ENCODE measurements around the gene SLAMF6. TPM values are rescaled to one million over a fixed set of nuclear protein-coding genes. Genes with fewer than 3 reads are reported as not detected.

SLAMF6 gene
- total and polyA plus RNA-seq, 4 donors: 0.76 to 1.2 (median 0.92) TPM

GRCh38 chr1:160494620-160495019, 28.4 kb downstream of the SLAMF6 start:
- Histone ChIP-seq H3K9ac (ENCODE audit: low read depth in 1 of 2, low read length in 2 of 2) (no peak overlapping the region), H3K36me3 (ENCODE audit: control insufficient read depth in 4 of 4, insufficient read depth in 3 of 4, low read depth in 1 of 4, low read length in 3 of 4) (no peaks in the 10 kb centered on the region), H3K27me3 (ENCODE audit: control insufficient read depth in 4 of 4, insufficient read depth in 4 of 4, low read length in 3 of 4) (no peaks in the 10 kb centered on the region), H3K4me1 (ENCODE audit: control insufficient read depth in 4 of 4, insufficient read depth in 4 of 4, low read length in 3 of 4) (no peaks in the 10 kb centered on the region), H3K27ac (ENCODE audit: low read depth in 1 of 2, low read length in 2 of 2) (no peak overlapping the region), H3K9me3 (ENCODE audit: control insufficient read depth in 4 of 4, low read length in 3 of 4) (no peaks in the 10 kb centered on the region), H3K4me3 (ENCODE audit: low read depth in 1 of 3, low read length in 3 of 3) (no peak overlapping the region)
- no peak for DNase-seq (ENCODE audit: low spot score)
- WGBS: 83% methylated on average over 3 of the region's 3 CpGs
- TF ChIP-seq TAF1 (conservative IDR thresholded peaks at IDR 0.05) (no peak), YY1 (IDR thresholded peaks at IDR 0.05) (no peak), FOXA1 (IDR thresholded peaks at IDR 0.05) (no peak), NR2F2 (IDR thresholded peaks at IDR 0.05) (no peak), RXRA (IDR thresholded peaks at IDR 0.05) (no peak), GABPA (IDR thresholded peaks at IDR 0.05 in 1 of 2, conservative IDR thresholded peaks at IDR 0.05 in 1 of 2) (no peak), HNF4G (IDR thresholded peaks at IDR 0.05) (no peak), RAD21 (IDR thresholded peaks at IDR 0.05) (peak; percentile 65 to 75), HNF4A (conservative IDR thresholded peaks at IDR 0.05) (peak in 1 of 2 donors; percentile 47), FOXA2 (IDR thresholded peaks at IDR 0.05) (no peak), EGR1 (IDR thresholded peaks at IDR 0.05; ENCODE audit: low read depth in 2 of 2) (no peak)
- TF ChIP-seq, protein P1, sequence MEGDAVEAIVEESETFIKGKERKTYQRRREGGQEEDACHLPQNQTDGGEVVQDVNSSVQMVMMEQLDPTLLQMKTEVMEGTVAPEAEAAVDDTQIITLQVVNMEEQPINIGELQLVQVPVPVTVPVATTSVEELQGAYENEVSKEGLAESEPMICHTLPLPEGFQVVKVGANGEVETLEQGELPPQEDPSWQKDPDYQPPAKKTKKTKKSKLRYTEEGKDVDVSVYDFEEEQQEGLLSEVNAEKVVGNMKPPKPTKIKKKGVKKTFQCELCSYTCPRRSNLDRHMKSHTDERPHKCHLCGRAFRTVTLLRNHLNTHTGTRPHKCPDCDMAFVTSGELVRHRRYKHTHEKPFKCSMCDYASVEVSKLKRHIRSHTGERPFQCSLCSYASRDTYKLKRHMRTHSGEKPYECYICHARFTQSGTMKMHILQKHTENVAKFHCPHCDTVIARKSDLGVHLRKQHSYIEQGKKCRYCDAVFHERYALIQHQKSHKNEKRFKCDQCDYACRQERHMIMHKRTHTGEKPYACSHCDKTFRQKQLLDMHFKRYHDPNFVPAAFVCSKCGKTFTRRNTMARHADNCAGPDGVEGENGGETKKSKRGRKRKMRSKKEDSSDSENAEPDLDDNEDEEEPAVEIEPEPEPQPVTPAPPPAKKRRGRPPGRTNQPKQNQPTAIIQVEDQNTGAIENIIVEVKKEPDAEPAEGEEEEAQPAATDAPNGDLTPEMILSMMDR (IDR thresholded peaks at IDR 0.05; ENCODE audit: low read depth, low read length, missing input control): peak; percentile 45
- TF ChIP-seq, protein P2, sequence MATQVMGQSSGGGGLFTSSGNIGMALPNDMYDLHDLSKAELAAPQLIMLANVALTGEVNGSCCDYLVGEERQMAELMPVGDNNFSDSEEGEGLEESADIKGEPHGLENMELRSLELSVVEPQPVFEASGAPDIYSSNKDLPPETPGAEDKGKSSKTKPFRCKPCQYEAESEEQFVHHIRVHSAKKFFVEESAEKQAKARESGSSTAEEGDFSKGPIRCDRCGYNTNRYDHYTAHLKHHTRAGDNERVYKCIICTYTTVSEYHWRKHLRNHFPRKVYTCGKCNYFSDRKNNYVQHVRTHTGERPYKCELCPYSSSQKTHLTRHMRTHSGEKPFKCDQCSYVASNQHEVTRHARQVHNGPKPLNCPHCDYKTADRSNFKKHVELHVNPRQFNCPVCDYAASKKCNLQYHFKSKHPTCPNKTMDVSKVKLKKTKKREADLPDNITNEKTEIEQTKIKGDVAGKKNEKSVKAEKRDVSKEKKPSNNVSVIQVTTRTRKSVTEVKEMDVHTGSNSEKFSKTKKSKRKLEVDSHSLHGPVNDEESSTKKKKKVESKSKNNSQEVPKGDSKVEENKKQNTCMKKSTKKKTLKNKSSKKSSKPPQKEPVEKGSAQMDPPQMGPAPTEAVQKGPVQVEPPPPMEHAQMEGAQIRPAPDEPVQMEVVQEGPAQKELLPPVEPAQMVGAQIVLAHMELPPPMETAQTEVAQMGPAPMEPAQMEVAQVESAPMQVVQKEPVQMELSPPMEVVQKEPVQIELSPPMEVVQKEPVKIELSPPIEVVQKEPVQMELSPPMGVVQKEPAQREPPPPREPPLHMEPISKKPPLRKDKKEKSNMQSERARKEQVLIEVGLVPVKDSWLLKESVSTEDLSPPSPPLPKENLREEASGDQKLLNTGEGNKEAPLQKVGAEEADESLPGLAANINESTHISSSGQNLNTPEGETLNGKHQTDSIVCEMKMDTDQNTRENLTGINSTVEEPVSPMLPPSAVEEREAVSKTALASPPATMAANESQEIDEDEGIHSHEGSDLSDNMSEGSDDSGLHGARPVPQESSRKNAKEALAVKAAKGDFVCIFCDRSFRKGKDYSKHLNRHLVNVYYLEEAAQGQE (IDR thresholded peaks at IDR 0.05): no peak
- TF ChIP-seq, protein P3, sequence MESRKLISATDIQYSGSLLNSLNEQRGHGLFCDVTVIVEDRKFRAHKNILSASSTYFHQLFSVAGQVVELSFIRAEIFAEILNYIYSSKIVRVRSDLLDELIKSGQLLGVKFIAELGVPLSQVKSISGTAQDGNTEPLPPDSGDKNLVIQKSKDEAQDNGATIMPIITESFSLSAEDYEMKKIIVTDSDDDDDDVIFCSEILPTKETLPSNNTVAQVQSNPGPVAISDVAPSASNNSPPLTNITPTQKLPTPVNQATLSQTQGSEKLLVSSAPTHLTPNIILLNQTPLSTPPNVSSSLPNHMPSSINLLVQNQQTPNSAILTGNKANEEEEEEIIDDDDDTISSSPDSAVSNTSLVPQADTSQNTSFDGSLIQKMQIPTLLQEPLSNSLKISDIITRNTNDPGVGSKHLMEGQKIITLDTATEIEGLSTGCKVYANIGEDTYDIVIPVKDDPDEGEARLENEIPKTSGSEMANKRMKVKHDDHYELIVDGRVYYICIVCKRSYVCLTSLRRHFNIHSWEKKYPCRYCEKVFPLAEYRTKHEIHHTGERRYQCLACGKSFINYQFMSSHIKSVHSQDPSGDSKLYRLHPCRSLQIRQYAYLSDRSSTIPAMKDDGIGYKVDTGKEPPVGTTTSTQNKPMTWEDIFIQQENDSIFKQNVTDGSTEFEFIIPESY (IDR thresholded peaks at IDR 0.05): no peak

DNA sequence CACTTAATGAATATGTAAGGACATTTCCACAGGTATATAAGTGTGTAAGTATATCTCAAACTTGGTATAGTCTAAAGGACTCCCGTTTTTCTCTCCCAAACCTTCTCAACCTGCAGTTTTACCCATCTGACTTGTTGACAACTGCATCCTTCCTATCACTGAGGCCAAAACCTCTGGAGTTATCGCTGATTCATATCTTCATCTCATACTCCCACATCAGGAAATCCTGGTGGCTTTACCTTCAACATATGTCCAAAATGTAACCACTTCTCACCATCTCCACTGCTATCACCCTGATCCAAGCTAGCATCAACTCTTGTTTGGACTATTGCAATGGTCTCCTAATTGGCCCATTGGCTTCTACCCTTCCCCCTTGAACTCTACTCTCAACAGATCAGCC, 30.4 kb downstream of the SLAMF6 start:
- H3K9me3 ChIP-seq (ENCODE audit: control insufficient read depth in 4 of 4, low read length in 3 of 4): no peaks in the 10 kb centered on the region
- no peak overlapping the region for H3K9ac ChIP-seq (ENCODE audit: low read depth in 1 of 2, low read length in 2 of 2)
- H3K4me1 ChIP-seq (ENCODE audit: control insufficient read depth in 4 of 4, insufficient read depth in 4 of 4, low read length in 3 of 4): no peaks in the 10 kb centered on the region
- H3K27me3 ChIP-seq (ENCODE audit: control insufficient read depth in 4 of 4, insufficient read depth in 4 of 4, low read length in 3 of 4): no peaks in the 10 kb centered on the region
- DNase-seq (ENCODE audit: low spot score): no peak
- WGBS: 84% methylated on average over 2 of the region's 2 CpGs
- no peak overlapping the region for H3K4me3 ChIP-seq (ENCODE audit: low read depth in 1 of 3, low read length in 3 of 3)
- H3K36me3 ChIP-seq (ENCODE audit: control insufficient read depth in 4 of 4, insufficient read depth in 3 of 4, low read depth in 1 of 4, low read length in 3 of 4): no peaks in the 10 kb centered on the region
- no peak overlapping the region for H3K27ac ChIP-seq (ENCODE audit: low read depth in 1 of 2, low read length in 2 of 2)
- TF ChIP-seq HNF4A (conservative IDR thresholded peaks at IDR 0.05): no peak
- no peak for TF ChIP-seq HNF4G (IDR thresholded peaks at IDR 0.05)
- no peak for TF ChIP-seq RAD21 (IDR thresholded peaks at IDR 0.05)
- TF ChIP-seq TAF1 (conservative IDR thresholded peaks at IDR 0.05): no peak
- no peak for TF ChIP-seq FOXA1 (IDR thresholded peaks at IDR 0.05)
- TF ChIP-seq JUND (IDR thresholded peaks at IDR 0.05): no peak
- no peak for TF ChIP-seq EGR1 (IDR thresholded peaks at IDR 0.05; ENCODE audit: low read depth in 2 of 2)
- TF ChIP-seq, protein P1 (IDR thresholded peaks at IDR 0.05; ENCODE audit: low read depth, low read length, missing input control): no peak
- no peak for TF ChIP-seq SP1 (IDR thresholded peaks at IDR 0.05)

Measured in liver (tissue), 9 donors.